Transverse colon (tissue), 4 donors: ENCODE data around the gene GABBR2. TPM values are rescaled to one million over a fixed set of nuclear protein-coding genes. Genes with fewer than 3 reads are reported as not detected.

ENCODE experiments used
- DNase-seq: peaks from one replicate; pipeline ENCODE4 v3.0.0-alpha.2; 2019
- H3K27ac ChIP-seq, 4 donors: fragments of 200-600 bp; sonication (generic); 2 replicates each; pipeline ENCODE4 v1.5.1; 2016 to 2018; ENCODE audit warnings: inconsistent platforms in 4 of 4
- H3K27me3 ChIP-seq: fragments of 200-600 bp; sonication (generic); 2 replicates; pipeline ENCODE4 v1.5.1; 2017; ENCODE audit warnings: inconsistent platforms
- H3K36me3 ChIP-seq, 4 donors: fragments of 200-600 bp; sonication (generic); 2 replicates each; pipeline ENCODE4 v1.5.1; 2017 to 2019; ENCODE audit warnings: inconsistent platforms in 4 of 4
- H3K4me1 ChIP-seq, 4 donors: fragments of 200-600 bp; sonication (generic); 2 replicates each; pipeline ENCODE4 v1.5.1; 2017 to 2020; ENCODE audit warnings: inconsistent platforms in 4 of 4
- H3K4me3 ChIP-seq, 4 donors: fragments of 200-600 bp; sonication (generic); 1 replicate in 1 of 4; 2 replicates in 3 of 4; pipeline versions ENCODE4 v1.5.1 to v1.6.1; 2017 to 2019; ENCODE audit warnings: inconsistent platforms in 4 of 4
- H3K9me3 ChIP-seq, 2 donors: fragments of 200-600 bp; sonication (generic); 2 replicates each; pipeline ENCODE4 v1.5.1; 2017 to 2019; ENCODE audit warnings: inconsistent platforms in 2 of 2
- EP300 ChIP-seq: sonication (generic); formaldehyde crosslinking; IDR thresholded peaks from one replicate; pipeline ENCODE4 v1.6.1; 2017; ENCODE audit warnings: antibody characterized with exemption, low read depth
- POLR2A ChIP-seq: fragments of 450-650 bp; IDR thresholded peaks from one replicate; pipeline ENCODE4 v1.6.1; 2016; ENCODE audit warnings: antibody characterized with exemption, mild to moderate bottlenecking, moderate library complexity
- POLR2AphosphoS5 ChIP-seq, 3 donors: sonication (generic); formaldehyde crosslinking; IDR thresholded peaks; one replicate each; pipeline ENCODE4 v1.6.1; 2016; ENCODE audit warnings: antibody characterized with exemption in 3 of 3
- WGBS, 2 donors: methylation state at CpG; one replicate each; pipeline ENCODE4 v1.1.5; 2018; ENCODE audit warnings: low coverage in 1 of 2; 5-methylcytosine and 5-hydroxymethylcytosine counted together
- in situ Hi-C, 4 donors: fragments of 200-750 bp; cut with MboI; loops; one replicate each; pipeline versions ENCODE4 v1.15.0 to v1.15.1; 2017; ENCODE audit warnings: low sequenced_read_pairs in 3 of 4, low pct_ligation_motif_present in 1 of 4, low pct_unique_long_range_greater_than_20kb in 1 of 4
- intact Hi-C: fragments of 100-400 bp; cut with DNase I; formaldehyde crosslinking; loops from one replicate; pipeline ENCODE4 v1.15.1; 2023; ENCODE audit warnings: low total_unique reads
- total RNA-seq, 4 donors: library from RNA; depleted of rRNA; stranded (reverse); fragments of >200 nt; gene quantifications; one replicate each; pipeline ENCODE4 v1.1.0, GENCODE V29; 2016
- TF ChIP-seq, protein P1 (sequence below), 5 experiments: fragments of 200-600 bp in 3 of 5; fragments of 450-650 bp in 2 of 5; sonication (generic) in 3 of 5; IDR thresholded peaks; 1 replicate in 2 of 5; 2 replicates in 3 of 5; pipeline ENCODE4 v1.5.1; 2016 to 2017; ENCODE audit warnings: antibody characterized with exemption in 5 of 5, inconsistent platforms in 3 of 5, mild to moderate bottlenecking in 2 of 5, moderate library complexity in 1 of 5

Gene GABBR2
- total RNA-seq, 4 donors from 2014 or later = not detected

GRCh38 chr9:98540476-98540875, 168.3 kb downstream of the GABBR2 start:
- intact Hi-C loops = no loop called here
- no peaks in the 10 kb centered on the region for H3K4me1 ChIP-seq
- H3K36me3 ChIP-seq = no peaks in the 10 kb centered on the region
- in situ Hi-C loops = no loop called here
- no peaks in the 10 kb centered on the region for H3K9me3 ChIP-seq
- TF ChIP-seq, protein P1, sequence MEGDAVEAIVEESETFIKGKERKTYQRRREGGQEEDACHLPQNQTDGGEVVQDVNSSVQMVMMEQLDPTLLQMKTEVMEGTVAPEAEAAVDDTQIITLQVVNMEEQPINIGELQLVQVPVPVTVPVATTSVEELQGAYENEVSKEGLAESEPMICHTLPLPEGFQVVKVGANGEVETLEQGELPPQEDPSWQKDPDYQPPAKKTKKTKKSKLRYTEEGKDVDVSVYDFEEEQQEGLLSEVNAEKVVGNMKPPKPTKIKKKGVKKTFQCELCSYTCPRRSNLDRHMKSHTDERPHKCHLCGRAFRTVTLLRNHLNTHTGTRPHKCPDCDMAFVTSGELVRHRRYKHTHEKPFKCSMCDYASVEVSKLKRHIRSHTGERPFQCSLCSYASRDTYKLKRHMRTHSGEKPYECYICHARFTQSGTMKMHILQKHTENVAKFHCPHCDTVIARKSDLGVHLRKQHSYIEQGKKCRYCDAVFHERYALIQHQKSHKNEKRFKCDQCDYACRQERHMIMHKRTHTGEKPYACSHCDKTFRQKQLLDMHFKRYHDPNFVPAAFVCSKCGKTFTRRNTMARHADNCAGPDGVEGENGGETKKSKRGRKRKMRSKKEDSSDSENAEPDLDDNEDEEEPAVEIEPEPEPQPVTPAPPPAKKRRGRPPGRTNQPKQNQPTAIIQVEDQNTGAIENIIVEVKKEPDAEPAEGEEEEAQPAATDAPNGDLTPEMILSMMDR (IDR thresholded peaks at IDR 0.05) = no peak
- no peak for TF ChIP-seq POLR2AphosphoS5 (IDR thresholded peaks at IDR 0.05)
- WGBS, 2 donors = 88% methylated on average over 4 of the region's 4 CpGs; no CpG with 5 or more reads in 1 of the 2 donors
- H3K4me3 ChIP-seq = no peak overlapping the region
- no peak for DNase-seq
- H3K27ac ChIP-seq = no peak overlapping the region
- no peaks in the 10 kb centered on the region for H3K27me3 ChIP-seq

- Histone ChIP-seq H3K4me3 (no peak overlapping the region), H3K4me1 (no peaks in the 10 kb centered on the region), H3K27ac (no peak overlapping the region), H3K9me3 (no peaks in the 10 kb centered on the region), H3K36me3 (no peaks in the 10 kb centered on the region), H3K27me3 (no peaks in the 10 kb centered on the region)
- intact Hi-C loops (no loop called here), in situ Hi-C loops (no loop called here)
- DNase-seq = no peak
- no peak for TF ChIP-seq EP300
- TF ChIP-seq POLR2A = no peak
- TF ChIP-seq POLR2AphosphoS5 (IDR thresholded peaks at IDR 0.05) = no peak
- TF ChIP-seq, protein P1 (IDR thresholded peaks at IDR 0.05) = no peak
- WGBS, 2 donors = 81 to 84% methylated on average over 4 to 7 of the region's 7 CpGs
Observed at GRCh38 chr9:98539954-98540353, 168.8 kb downstream of the GABBR2 start.

DNA sequence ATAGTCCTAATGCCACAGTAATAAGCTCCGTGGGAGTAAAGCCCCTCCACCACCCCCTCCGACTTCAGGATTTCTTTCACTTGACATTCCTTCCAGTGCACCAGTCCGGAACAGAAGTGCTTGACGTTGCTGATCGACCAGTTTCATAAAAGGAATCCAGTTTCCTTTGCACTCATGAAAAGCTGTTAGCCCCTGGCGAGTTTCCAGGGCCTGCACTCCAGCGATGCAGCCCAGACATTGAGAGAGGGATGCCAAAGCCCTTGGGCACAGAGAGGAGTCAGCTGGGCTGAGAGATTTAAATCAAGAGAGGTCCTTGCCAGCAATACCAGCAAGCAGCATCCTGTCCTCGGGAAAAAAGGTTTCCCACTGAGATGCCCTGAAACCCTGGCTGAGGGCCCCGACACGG, 170.1 kb downstream of the GABBR2 start:
- H3K4me1 ChIP-seq = no peaks in the 10 kb centered on the region
- no peak for TF ChIP-seq POLR2AphosphoS5 (IDR thresholded peaks at IDR 0.05)
- TF ChIP-seq POLR2A = no peak
- no peak for TF ChIP-seq EP300
- TF ChIP-seq, protein P1 (IDR thresholded peaks at IDR 0.05) = no peak
- WGBS, 2 donors = 30 to 62% methylated on average over 2 to 10 of the region's 10 CpGs
- in situ Hi-C loops = no loop called here
- H3K9me3 ChIP-seq = no peaks in the 10 kb centered on the region
- intact Hi-C loops = no loop called here
- H3K27ac ChIP-seq = no peak overlapping the region
- H3K4me3 ChIP-seq = no peak overlapping the region
- DNase-seq = no peak
- no peaks in the 10 kb centered on the region for H3K36me3 ChIP-seq
- H3K27me3 ChIP-seq = no peaks in the 10 kb centered on the region

DNA sequence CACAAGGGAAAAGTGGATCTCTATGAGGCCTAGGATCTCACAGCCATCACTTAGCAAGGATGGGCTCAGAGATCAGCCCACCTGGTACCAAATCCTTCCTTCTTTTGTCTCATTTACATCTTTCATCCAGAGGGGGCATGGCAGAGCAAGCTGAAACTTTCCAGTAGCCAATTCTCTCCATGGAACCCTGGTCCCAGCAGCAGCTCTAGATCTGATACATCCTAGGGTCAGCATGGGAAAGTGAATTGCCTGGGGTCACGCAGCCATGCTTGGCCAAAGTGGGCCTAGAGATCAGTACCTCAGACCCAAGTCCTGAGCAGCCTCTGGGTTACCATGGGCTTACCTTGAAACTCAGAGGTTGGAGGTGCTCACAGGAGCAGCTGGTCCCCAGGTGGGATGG, 170.5 kb downstream of the GABBR2 start:
- Histone ChIP-seq H3K4me3 (no peak overlapping the region), H3K27ac (no peak overlapping the region), H3K36me3 (no peaks in the 10 kb centered on the region), H3K4me1 (no peaks in the 10 kb centered on the region), H3K9me3 (no peaks in the 10 kb centered on the region), H3K27me3 (no peaks in the 10 kb centered on the region)
- TF ChIP-seq POLR2AphosphoS5 (IDR thresholded peaks at IDR 0.05) (no peak), EP300 (no peak), POLR2A (no peak)
- TF ChIP-seq, protein P1 (IDR thresholded peaks at IDR 0.05) = no peak
- WGBS, 2 donors = 100% methylated on average over 1 of the region's 1 CpG; no CpG with 5 or more reads in 1 of the 2 donors
- no peak for DNase-seq
- intact Hi-C loops = no loop called here
- in situ Hi-C loops = no loop called here
